SK-N-SH (cell line): ENCODE measurements around the gene CALN1. TPM values are rescaled to one million over a fixed set of nuclear protein-coding genes. Genes with fewer than 3 reads are reported as not detected.

Experiments
- CTCF ChIA-PET: fragments of 300-600, 350-600 bp; formaldehyde crosslinking; extraction: SDS; loops from one replicate; lab custom pipeline; 2021; lab: Yijun Ruan, JAX
- POLR2A ChIA-PET: fragments of 350-600 bp; sonication (Branson Sonifier 250); formaldehyde crosslinking; extraction: SDS; loops from one replicate; lab custom pipeline; 2020; ENCODE audit warnings: antibody characterized with exemption, inconsistent platforms; lab: Yijun Ruan, JAX
- DNase-seq: peaks from one replicate; pipeline ENCODE4 v3.0.0; 2012
- H2AFZ ChIP-seq: fragments of 200-600 bp; sonication (generic); 2 replicates; pipeline ENCODE4 v1.8.1; 2016; ENCODE audit warnings: antibody characterized with exemption, mild to moderate bottlenecking, low read depth
- H3F3A ChIP-seq: fragments of 200-600 bp; sonication (generic); replicated peaks from 2 replicates; pipeline ENCODE3; 2016; ENCODE audit warnings: antibody characterized with exemption, mild to moderate bottlenecking; ENCODE audit not compliant: insufficient read depth
- H3K27ac ChIP-seq, 2 experiments: fragments of 200-500 bp in 1 of 2; fragments of 200-600 bp in 1 of 2; sonication (Bioruptor generic) in 1 of 2; sonication (generic), shearing (Covaris generic) in 1 of 2; 2 replicates each; pipeline versions ENCODE4 v1.5.1 to v1.6.1; 2014 to 2016; ENCODE audit warnings: low read depth in 2 of 2, inconsistent platforms in 1 of 2, low read length in 1 of 2, mild to moderate bottlenecking in 1 of 2, mixed read lengths in 1 of 2
- H3K27me3 ChIP-seq: fragments of 200-600 bp; sonication (generic), shearing (Covaris generic); 2 replicates; pipeline ENCODE4 v1.6.1; 2016; ENCODE audit warnings: mixed run types; ENCODE audit not compliant: insufficient read depth
- H3K36me3 ChIP-seq, 2 experiments: fragments of 200-500 bp in 1 of 2; fragments of 200-600 bp in 1 of 2; sonication (Bioruptor generic) in 1 of 2; sonication (generic) in 1 of 2; replicated peaks in 1 of 2; 2 replicates each; pipeline versions ENCODE3 to v1.5.1; 2014 to 2016; ENCODE audit warnings: low read length in 1 of 2, mild to moderate bottlenecking in 1 of 2; ENCODE audit not compliant: insufficient read depth in 2 of 2, control insufficient read depth in 1 of 2
- H3K4me1 ChIP-seq, 2 experiments: fragments of 200-500 bp in 1 of 2; fragments of 200-600 bp in 1 of 2; sonication (Bioruptor generic) in 1 of 2; sonication (generic), shearing (Covaris generic) in 1 of 2; 2 replicates each; pipeline versions ENCODE4 v1.5.1 to v1.6.1; 2014 to 2016; ENCODE audit warnings: low read depth in 1 of 2, low read length in 1 of 2, mixed run types in 1 of 2; ENCODE audit not compliant: insufficient read depth in 2 of 2, control insufficient read depth in 1 of 2
- H3K4me2 ChIP-seq: fragments of 200-600 bp; sonication (generic), shearing (Covaris generic); 2 replicates; pipeline ENCODE4 v1.6.1; 2017; ENCODE audit warnings: mixed run types
- H3K4me3 ChIP-seq, 2 experiments: fragments of 200-500 bp in 1 of 2; fragments of 200-600 bp in 1 of 2; sonication (Bioruptor generic) in 1 of 2; sonication (generic), shearing (Covaris generic) in 1 of 2; 2 replicates each; pipeline versions ENCODE4 v1.5.1 to v1.8.1; 2014 to 2016; ENCODE audit warnings: low read depth in 2 of 2, inconsistent platforms in 1 of 2, low read length in 1 of 2, mild to moderate bottlenecking in 1 of 2, mixed read lengths in 1 of 2, moderate library complexity in 1 of 2
- H3K79me2 ChIP-seq: fragments of 200-600 bp; sonication (generic); 2 replicates; pipeline ENCODE4 v1.8.1; 2017; ENCODE audit warnings: mild to moderate bottlenecking; ENCODE audit not compliant: insufficient read depth
- H3K9ac ChIP-seq: fragments of 200-600 bp; sonication (generic); 2 replicates; pipeline ENCODE4 v1.6.1; 2017; ENCODE audit warnings: mixed run types
- H3K9me2 ChIP-seq: fragments of 200-600 bp; sonication (generic); 2 replicates; pipeline ENCODE4 v1.6.1; 2017; ENCODE audit warnings: mixed run types
- H3K9me3 ChIP-seq: fragments of 200-600 bp; sonication (generic); 2 replicates; pipeline ENCODE4 v1.6.1; 2017; ENCODE audit warnings: mixed run types, mild to moderate bottlenecking, moderate library complexity
- H4K20me1 ChIP-seq: fragments of 200-600 bp; sonication (generic); 2 replicates; pipeline ENCODE4 v1.6.1; 2017; ENCODE audit warnings: mild to moderate bottlenecking, mixed run types; ENCODE audit not compliant: insufficient read depth
- CTCF ChIP-seq: fragments of 200-600 bp; sonication (generic); IDR thresholded peaks from 2 replicates; pipeline ENCODE4 v1.6.1; 2017; ENCODE audit warnings: antibody characterized with exemption, mild to moderate bottlenecking, moderate library complexity
- ELF1 ChIP-seq: IDR thresholded peaks from 2 replicates; pipeline ENCODE4 v1.4.0; 2012
- EP300 ChIP-seq, 2 experiments: IDR thresholded peaks; 2 replicates each; pipeline versions ENCODE4 v1.4.0 to v1.6.1; 2012; ENCODE audit warnings: borderline replicate concordance in 1 of 2, low read depth in 1 of 2, low read length in 1 of 2
- EZH2phosphoT487 ChIP-seq: fragments of 200-600 bp; sonication (generic); IDR thresholded peaks from 2 replicates; pipeline ENCODE4 v1.6.1; 2017; ENCODE audit warnings: low read depth, mixed run types, mild to moderate bottlenecking, antibody characterized with exemption, moderate library complexity, borderline replicate concordance
- FOXJ3 ChIP-seq: sonication (generic); formaldehyde crosslinking; IDR thresholded peaks from 2 replicates; pipeline ENCODE4 v1.5.1; 2020; ENCODE audit warnings: mild to moderate bottlenecking, missing genetic modification reagents
- GABPA ChIP-seq: IDR thresholded peaks from 2 replicates; pipeline ENCODE4 v1.4.0; 2012; ENCODE audit warnings: low read depth, mild to moderate bottlenecking
- GATA2 ChIP-seq: sonication (generic); formaldehyde crosslinking; IDR thresholded peaks from 2 replicates; pipeline ENCODE4 v1.5.0; 2020; ENCODE audit warnings: mild to moderate bottlenecking, missing genetic modification reagents
- MAX ChIP-seq: IDR thresholded peaks from 2 replicates; pipeline ENCODE4 v1.4.0; 2012; ENCODE audit warnings: low read depth
- MXI1 ChIP-seq: IDR thresholded peaks from 2 replicates; pipeline ENCODE4 v1.6.1; 2012; ENCODE audit warnings: mild to moderate bottlenecking, low read depth, low read length, improper control_type of control experiment
- PBX3 ChIP-seq: IDR thresholded peaks from 2 replicates; pipeline ENCODE4; 2012
- RCOR1 ChIP-seq: fragments of 150-350 bp; IDR thresholded peaks from 2 replicates; pipeline ENCODE4 v1.6.1; 2017; ENCODE audit warnings: antibody characterized with exemption, low read length
- REST ChIP-seq: IDR thresholded peaks from 2 replicates; pipeline ENCODE4 v1.6.1; 2012; ENCODE audit warnings: mild to moderate bottlenecking, low read depth, low read length, moderate library complexity
- SIN3A ChIP-seq: IDR thresholded peaks from 2 replicates; pipeline ENCODE4 v1.6.1; 2012; ENCODE audit warnings: low read depth, mild to moderate bottlenecking, low read length, moderate library complexity, borderline replicate concordance
- YY1 ChIP-seq: IDR thresholded peaks from 2 replicates; pipeline ENCODE4 v1.4.0; 2012; ENCODE audit warnings: low read depth, mild to moderate bottlenecking
- ZBTB33 ChIP-seq: IDR thresholded peaks from 2 replicates; pipeline ENCODE4 v1.4.0; 2012; ENCODE audit warnings: low read depth, borderline replicate concordance
- WGBS: methylation state at CpG from one replicate; pipeline ENCODE4 v1.1.6; 2017; ENCODE audit warnings: low lambda C conversion rate; 5-methylcytosine and 5-hydroxymethylcytosine counted together
- polyA plus RNA-seq, 3 experiments: library from polyadenylated mRNA; depleted of rRNA; stranded (reverse); fragments of >200 nt; gene quantifications; 2 replicates each; pipeline ENCODE4 v1.2.3, GENCODE V29; 2012

Gene CALN1
- polyA plus RNA-seq, 1 of the 3 experiments (the other 2 are of a cell fraction) = not detected

GRCh38 chr7:72042855-72043254, 369.3 kb downstream of the CALN1 start:
- Histone ChIP-seq H3K4me2 (no peak overlapping the region), H3K4me3 (no peak overlapping the region), H3K9ac (no peak overlapping the region), H3K4me1 (no peaks in the 10 kb centered on the region), H3K9me2 (no peaks in the 10 kb centered on the region), H3F3A (no peaks in the 10 kb centered on the region), H3K36me3 (no peaks in the 10 kb centered on the region), H3K27me3 (no peaks in the 10 kb centered on the region), H3K27ac (no peak overlapping the region), H3K79me2 (no peaks in the 10 kb centered on the region), H4K20me1 (no peaks in the 10 kb centered on the region), H2AFZ (no peak overlapping the region), H3K9me3 (no peaks in the 10 kb centered on the region)
- ChIA-PET CTCF (no interaction called here), POLR2A (no interaction called here)
- WGBS = 3% methylated on average over 3 of the region's 3 CpGs
- DNase-seq = no peak
- no peak for TF ChIP-seq ELF1
- no peak for TF ChIP-seq EZH2phosphoT487
- TF ChIP-seq MAX = no peak
- TF ChIP-seq PBX3 = no peak
- TF ChIP-seq REST = no peak
- TF ChIP-seq FOXJ3 (CRISPR knock-in tag) = no peak
- no peak for TF ChIP-seq YY1
- TF ChIP-seq RCOR1 = no peak

GRCh38 chr7:72040641-72041040, 371.5 kb downstream of the CALN1 start:
- H3K27ac ChIP-seq = no peak overlapping the region
- no peak for TF ChIP-seq EZH2phosphoT487
- no peak for TF ChIP-seq ZBTB33
- no peak for TF ChIP-seq YY1
- no peak for TF ChIP-seq GABPA
- TF ChIP-seq MXI1 = no peak
- no peak for TF ChIP-seq GATA2
- no peak for TF ChIP-seq EP300 (IDR thresholded peaks at IDR 0.05; ENCODE audit: borderline replicate concordance in 1 of 2, low read depth in 1 of 2, low read length in 1 of 2)
- TF ChIP-seq MAX = no peak
- TF ChIP-seq CTCF = no peak
- no peak for TF ChIP-seq SIN3A
- H3K27me3 ChIP-seq = no peaks in the 10 kb centered on the region
- 0 out of 2 replicates have a peak, but pooled peaks cover 5% of the 10 kb centered on the region for H3K9me3 ChIP-seq
- H3K4me3 ChIP-seq = no peak overlapping the region
- H4K20me1 ChIP-seq = no peaks in the 10 kb centered on the region
- H3K9me2 ChIP-seq = no peaks in the 10 kb centered on the region
- H3F3A ChIP-seq = no peaks in the 10 kb centered on the region
- H3K79me2 ChIP-seq = no peaks in the 10 kb centered on the region
- no peak overlapping the region for H2AFZ ChIP-seq
- WGBS = 38% methylated on average over 2 of the region's 2 CpGs
- H3K4me1 ChIP-seq = no peaks in the 10 kb centered on the region
- no peak overlapping the region for H3K9ac ChIP-seq
- no peaks in the 10 kb centered on the region for H3K36me3 ChIP-seq
- CTCF ChIA-PET = no interaction called here
- POLR2A ChIA-PET = interaction anchor here (0.6 kb wide), 1 partner anchor 10 kb away, joined by 3 read pairs; no protein-coding TSS in a partner anchor
- no peak overlapping the region for H3K4me2 ChIP-seq
- no peak for DNase-seq
